GM12865 (cell line): ENCODE results near the gene STAP2.

Experiments used
- DNase-seq: peaks from one replicate; pipeline ENCODE4 v3.0.0; 2010; ENCODE audit warnings: low read depth
- H3K4me3 ChIP-seq: 2 replicates; pipeline ENCODE4 v1.5.1; 2011; ENCODE audit warnings: mild to moderate bottlenecking, low read depth, low read length, control low read depth
- TF ChIP-seq, protein P1 (sequence below): IDR thresholded peaks from 2 replicates; pipeline ENCODE4 v1.5.1; 2011; ENCODE audit warnings: low read length, control low read depth, low read depth, inconsistent platforms; ENCODE audit not compliant: insufficient read depth; ENCODE audit errors: missing control alignments

Gene STAP2

DNA sequence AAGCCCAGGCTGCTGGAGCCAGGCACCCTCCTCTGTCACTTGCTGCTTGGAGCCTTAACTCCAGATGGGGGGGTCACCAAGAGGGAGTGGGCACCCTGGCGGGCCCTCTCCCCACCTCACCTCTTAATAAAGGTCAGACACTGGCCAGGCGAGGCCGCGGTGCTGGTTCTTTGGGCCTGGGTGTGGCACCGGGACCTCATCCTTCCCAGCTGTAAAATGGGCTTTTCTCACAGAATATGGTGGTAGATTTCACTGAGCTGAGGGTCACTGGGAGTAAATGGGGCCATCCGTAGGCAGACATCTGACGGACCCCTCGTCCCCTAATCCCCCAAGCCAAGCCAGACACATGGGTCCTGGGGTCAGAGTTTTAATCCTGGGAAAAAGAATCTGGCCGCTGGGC, 14.9 kb downstream of the STAP2 start:
- no peak for DNase-seq
- TF ChIP-seq, protein P1, sequence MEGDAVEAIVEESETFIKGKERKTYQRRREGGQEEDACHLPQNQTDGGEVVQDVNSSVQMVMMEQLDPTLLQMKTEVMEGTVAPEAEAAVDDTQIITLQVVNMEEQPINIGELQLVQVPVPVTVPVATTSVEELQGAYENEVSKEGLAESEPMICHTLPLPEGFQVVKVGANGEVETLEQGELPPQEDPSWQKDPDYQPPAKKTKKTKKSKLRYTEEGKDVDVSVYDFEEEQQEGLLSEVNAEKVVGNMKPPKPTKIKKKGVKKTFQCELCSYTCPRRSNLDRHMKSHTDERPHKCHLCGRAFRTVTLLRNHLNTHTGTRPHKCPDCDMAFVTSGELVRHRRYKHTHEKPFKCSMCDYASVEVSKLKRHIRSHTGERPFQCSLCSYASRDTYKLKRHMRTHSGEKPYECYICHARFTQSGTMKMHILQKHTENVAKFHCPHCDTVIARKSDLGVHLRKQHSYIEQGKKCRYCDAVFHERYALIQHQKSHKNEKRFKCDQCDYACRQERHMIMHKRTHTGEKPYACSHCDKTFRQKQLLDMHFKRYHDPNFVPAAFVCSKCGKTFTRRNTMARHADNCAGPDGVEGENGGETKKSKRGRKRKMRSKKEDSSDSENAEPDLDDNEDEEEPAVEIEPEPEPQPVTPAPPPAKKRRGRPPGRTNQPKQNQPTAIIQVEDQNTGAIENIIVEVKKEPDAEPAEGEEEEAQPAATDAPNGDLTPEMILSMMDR = no peak
- no peak overlapping the region for H3K4me3 ChIP-seq

DNA sequence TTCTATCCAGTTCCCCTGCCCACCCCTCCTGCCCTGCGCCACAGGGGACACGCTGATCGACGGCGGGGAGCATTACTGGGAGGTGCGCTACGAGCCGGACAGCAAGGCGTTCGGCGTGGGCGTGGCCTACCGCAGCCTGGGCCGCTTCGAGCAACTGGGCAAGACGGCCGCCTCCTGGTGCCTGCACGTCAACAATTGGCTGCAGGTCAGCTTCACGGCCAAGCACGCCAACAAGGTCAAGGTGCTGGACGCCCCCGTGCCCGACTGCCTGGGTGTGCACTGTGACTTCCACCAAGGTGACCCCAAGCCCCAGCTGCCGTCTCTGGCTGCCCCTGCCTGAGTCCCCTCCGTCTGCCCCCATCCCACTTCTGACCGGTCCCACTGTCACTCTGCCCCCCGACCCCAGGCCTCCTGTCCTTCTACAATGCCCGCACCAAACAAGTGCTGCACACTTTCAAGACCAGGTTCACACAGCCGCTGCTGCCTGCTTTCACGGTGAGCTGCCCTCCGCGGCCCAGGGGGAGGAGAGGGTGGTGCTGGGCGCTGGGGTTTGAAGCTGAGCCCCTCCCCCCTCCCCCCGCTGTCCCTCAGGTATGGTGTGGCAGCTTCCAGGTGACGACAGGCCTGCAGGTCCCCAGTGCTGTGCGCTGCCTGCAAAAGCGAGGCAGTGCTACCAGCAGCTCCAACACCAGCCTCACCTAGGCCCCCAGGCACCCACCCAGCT, 15.5 kb downstream of the STAP2 start:
- no peak overlapping the region for H3K4me3 ChIP-seq
- TF ChIP-seq, protein P1 = no peak
- DNase-seq = no peak

DNA sequence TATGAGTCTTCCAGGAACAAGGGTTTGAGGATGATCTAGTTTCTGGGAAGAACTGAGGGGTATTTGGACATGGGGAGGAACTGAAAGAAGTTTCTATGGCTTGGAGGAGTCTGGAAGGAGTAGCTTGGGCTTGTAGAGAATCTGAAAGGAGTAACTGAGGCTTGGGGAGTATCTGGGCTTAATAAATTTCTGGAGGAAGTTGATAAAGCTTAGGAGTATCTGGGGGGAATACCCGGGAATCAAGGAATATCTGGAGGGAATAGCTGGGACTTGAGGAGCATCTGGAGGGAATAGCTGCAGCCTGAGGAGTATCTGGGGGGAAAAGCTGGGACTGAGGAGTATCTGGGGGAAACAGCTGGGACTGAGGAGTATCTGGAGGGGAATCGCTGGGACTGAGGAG, 18.2 kb downstream of the STAP2 start:
- no peak overlapping the region for H3K4me3 ChIP-seq
- DNase-seq = no peak
- TF ChIP-seq, protein P1 = no peak

DNA sequence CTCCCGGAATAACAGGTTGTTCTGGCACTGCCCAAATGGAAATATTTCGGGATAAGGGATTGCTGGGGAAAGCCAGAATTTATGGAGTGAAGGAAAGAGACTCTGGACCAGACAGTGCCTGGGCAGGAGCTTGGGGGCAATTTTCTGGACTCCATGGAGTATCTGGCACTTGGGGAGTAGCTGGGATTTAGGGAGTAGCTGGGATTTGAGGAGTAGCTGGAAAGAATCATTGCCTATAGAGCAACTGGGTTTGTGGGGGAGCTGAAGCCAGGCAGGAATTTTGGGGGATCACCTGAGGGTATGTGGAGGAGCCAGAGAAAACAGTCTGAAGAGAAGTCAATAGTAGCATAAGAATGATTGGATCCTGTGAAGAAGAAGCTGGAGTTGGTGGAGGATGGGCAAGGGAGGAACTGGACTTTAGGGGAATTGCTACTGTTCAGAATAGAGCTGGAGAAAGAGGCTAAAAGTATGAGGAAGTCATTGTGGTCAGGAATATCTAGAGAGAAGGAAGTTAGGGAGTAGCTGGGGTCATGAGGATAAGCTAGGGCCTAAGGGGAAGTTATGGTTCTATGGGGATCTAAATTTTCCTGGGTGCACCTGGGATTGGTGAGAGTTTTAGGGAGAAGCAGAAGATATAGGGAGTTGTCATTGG, 19.4 kb downstream of the STAP2 start:
- TF ChIP-seq, protein P1 = no peak
- DNase-seq = no peak
- no peak overlapping the region for H3K4me3 ChIP-seq

DNA sequence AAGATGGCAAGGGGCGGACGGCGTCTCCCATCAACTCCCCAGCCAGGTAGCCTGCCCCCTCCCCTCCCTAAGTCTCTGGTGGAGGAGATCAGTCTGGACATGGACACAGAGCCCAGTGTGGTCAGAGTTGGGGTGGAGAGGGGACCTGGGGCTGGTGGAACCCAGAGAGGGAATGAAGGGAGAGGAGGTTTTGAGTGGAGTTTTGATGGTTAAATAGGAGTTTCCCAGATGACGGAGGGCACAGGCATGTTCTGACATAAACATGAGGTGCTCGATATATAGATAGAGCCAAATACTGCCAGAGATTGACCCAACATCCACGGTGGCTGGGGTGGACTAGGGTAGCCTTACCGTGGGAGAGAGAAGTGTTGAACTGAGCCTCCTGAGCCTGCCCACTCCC, 20.2 kb downstream of the STAP2 start:
- TF ChIP-seq, protein P1 = no peak
- DNase-seq = no peak
- H3K4me3 ChIP-seq = no peak overlapping the region

DNA sequence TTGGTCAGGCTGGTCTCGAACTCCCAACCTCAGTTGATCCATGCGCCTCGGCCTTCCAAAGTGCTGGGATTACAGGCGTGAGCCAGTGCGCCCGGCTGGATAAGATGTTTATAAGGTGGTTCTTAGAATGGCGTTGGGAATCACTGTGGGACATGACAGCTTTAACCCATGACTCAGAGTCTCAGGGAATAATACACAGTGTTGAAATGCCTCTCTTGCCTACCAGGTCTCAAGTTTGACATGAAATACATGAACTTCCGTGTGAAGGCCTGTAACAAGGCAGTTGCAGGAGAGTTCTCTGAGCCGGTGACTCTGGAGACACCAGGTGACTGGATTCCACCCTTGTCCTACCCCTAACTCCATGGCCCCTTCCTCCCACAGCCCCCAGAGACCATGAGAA, 21.7 kb downstream of the STAP2 start:
- no peak overlapping the region for H3K4me3 ChIP-seq
- TF ChIP-seq, protein P1 = no peak
- DNase-seq = no peak
